Right lobe of liver (tissue), 4 donors: ENCODE results near the gene ZFP3.

Experiments used
- POLR2A ChIP-seq: fragments of 450-650 bp; IDR thresholded peaks from one replicate; pipeline ENCODE4 v1.6.1; 2017; ENCODE audit warnings: antibody characterized with exemption, mild to moderate bottlenecking
- TF ChIP-seq, protein P1 (sequence below), 4 donors: fragments of 200-600 bp in 3 of 4; fragments of 450-650 bp in 1 of 4; IDR thresholded peaks; one replicate each; pipeline versions ENCODE4 v1.5.1 to v1.8.0; 2016 to 2022; ENCODE audit warnings: antibody characterized with exemption in 4 of 4, mild to moderate bottlenecking in 2 of 4
- donor health status: DM: no; HTN: no; CAD: no.
- donor health status: DM: no; HTN: no; CAD: no.
- donor health status: DM: no; HTN: yes; CAD: no.

DNA sequence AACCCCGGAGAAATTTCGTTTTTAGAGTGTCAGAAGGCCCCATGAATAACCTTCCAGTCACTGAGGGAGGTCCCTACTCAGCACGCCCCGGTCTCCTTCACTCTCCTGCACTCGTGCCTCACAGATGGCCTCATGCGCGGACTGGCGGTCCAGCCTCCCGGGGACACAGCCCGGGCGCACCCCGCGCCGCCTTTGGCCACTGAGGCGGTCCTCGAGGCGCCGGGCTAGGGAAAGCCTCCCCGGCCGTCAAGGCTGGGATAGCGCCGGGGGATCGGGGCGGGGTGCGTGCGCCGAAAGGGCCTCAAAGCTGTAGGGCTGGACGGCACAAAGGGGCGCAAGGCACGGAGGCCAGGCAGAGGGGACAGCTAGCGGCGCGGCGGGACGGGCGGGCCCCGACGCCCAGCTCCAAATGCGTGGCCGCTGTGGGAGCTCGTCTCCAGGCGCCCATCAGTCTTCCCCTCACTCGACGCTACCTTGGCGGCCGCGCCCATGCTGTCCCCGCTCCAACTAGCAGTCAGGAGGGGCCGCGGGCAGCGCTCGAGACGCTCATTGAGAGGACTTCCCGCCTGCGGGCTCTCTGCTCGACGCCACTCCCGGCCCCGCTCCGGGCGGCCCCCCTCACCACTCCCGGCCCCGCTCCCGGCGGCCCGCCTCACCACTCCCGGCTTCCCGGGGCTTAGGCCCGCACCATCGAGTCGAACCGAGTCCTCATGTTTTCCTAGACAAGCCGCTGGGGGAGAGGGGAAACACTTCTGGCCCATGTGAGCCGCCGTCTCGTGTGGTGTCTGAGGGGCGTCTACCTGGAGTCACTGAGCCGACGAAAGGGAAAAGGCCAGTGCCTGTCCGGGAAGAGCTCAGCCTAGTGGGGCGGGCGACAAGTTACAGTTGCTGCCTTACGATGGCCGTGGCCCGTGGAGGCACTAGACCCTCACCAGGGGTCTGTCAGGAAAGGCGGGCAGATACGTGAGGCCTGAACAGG, 37.7 kb downstream of the ZFP3 start, which contains the start of gene USP6:
- no peak for TF ChIP-seq POLR2A
- TF ChIP-seq, protein P1, sequence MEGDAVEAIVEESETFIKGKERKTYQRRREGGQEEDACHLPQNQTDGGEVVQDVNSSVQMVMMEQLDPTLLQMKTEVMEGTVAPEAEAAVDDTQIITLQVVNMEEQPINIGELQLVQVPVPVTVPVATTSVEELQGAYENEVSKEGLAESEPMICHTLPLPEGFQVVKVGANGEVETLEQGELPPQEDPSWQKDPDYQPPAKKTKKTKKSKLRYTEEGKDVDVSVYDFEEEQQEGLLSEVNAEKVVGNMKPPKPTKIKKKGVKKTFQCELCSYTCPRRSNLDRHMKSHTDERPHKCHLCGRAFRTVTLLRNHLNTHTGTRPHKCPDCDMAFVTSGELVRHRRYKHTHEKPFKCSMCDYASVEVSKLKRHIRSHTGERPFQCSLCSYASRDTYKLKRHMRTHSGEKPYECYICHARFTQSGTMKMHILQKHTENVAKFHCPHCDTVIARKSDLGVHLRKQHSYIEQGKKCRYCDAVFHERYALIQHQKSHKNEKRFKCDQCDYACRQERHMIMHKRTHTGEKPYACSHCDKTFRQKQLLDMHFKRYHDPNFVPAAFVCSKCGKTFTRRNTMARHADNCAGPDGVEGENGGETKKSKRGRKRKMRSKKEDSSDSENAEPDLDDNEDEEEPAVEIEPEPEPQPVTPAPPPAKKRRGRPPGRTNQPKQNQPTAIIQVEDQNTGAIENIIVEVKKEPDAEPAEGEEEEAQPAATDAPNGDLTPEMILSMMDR (IDR thresholded peaks at IDR 0.05), result no peak
